ENCODE measurements around the gene ITGB6. TPM values are rescaled to one million over a fixed set of nuclear protein-coding genes. Genes with fewer than 3 reads are reported as not detected.

The ITGB6 gene
- total RNA-seq, 1 donor from 2014 or later: not detected

DNA sequence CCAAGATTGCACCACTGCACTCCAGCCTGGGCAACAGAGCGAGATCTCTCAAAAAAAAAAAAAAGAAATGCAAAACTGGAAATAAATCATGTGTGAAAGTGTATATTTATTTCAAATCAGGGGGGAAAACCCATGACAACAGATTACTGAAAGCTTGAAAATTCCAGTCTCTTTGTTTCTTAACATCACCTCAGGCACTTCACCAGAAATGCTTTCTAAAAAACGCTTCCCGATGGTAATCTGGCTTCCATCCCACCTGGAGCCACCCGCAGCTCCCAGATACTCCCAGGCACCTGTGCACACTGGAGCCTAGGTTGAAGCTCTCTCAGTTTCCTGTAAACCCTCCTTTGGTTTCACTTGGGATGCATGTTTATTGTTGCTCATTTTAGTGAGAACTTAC lies 7.2 kb upstream of the ITGB6 start:
- no peak overlapping the region for H3K27ac ChIP-seq
- Mint-ChIP-seq H3K4me1 (peaks cover 33% of the 10 kb centered on the region), H3K36me3 (peaks cover 2% of the 10 kb centered on the region)

DNA sequence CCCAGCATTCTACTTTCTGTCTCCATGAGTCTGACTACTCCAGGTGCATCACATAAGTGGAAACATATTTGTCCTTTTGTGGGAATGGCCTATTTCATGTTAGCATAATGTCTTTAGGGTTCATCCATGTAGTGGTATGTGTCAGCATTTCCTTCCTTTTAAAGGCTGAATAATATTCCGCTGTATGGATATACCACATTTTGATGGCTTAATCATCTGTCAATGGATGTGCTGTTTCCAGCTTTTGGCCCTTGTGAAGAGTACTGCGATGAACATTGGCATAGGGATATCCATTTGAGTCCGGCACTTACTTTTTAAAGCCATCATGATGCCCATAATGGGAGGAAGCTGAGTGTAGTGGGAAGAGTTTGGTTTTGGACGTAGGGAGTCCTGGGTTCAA lies 6.4 kb upstream of the ITGB6 start:
- Histone ChIP-seq H3K27ac (no peak overlapping the region), H2AFZ (replicated peaks) (no peak overlapping the region), H3K79me2 (ENCODE audit: low read depth) (no peaks in the 10 kb centered on the region), H3K9ac (no peak overlapping the region), H3F3A (ENCODE audit: low read depth) (peaks cover 24% of the 10 kb centered on the region), H3K36me3 (no peaks in the 10 kb centered on the region), H4K20me1 (ENCODE audit: low read depth) (no peaks in the 10 kb centered on the region), H3K4me2 (no peak overlapping the region), H3K27me3 (no peaks in the 10 kb centered on the region), H3K9me3 (ENCODE audit: low read depth) (no peaks in the 10 kb centered on the region), H3K4me3 (no peak overlapping the region), H3K4me1 (peaks cover 12% of the 10 kb centered on the region)
- Mint-ChIP-seq H3K4me3 (no peak overlapping the region), H3K4me1 (peaks cover 33% of the 10 kb centered on the region), H3K27me3 (ENCODE audit: insufficient read depth, low read depth) (no peaks in the 10 kb centered on the region), H3K27ac (peak overlapping the region; percentile 39), H3K36me3 (peaks cover 2% of the 10 kb centered on the region), H3K9me3 (peaks cover 16% of the 10 kb centered on the region)
- DNase-seq (ENCODE audit: low spot score): no peak
- TF ChIP-seq, protein P1, sequence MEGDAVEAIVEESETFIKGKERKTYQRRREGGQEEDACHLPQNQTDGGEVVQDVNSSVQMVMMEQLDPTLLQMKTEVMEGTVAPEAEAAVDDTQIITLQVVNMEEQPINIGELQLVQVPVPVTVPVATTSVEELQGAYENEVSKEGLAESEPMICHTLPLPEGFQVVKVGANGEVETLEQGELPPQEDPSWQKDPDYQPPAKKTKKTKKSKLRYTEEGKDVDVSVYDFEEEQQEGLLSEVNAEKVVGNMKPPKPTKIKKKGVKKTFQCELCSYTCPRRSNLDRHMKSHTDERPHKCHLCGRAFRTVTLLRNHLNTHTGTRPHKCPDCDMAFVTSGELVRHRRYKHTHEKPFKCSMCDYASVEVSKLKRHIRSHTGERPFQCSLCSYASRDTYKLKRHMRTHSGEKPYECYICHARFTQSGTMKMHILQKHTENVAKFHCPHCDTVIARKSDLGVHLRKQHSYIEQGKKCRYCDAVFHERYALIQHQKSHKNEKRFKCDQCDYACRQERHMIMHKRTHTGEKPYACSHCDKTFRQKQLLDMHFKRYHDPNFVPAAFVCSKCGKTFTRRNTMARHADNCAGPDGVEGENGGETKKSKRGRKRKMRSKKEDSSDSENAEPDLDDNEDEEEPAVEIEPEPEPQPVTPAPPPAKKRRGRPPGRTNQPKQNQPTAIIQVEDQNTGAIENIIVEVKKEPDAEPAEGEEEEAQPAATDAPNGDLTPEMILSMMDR (IDR thresholded peaks at IDR 0.05): no peak
- TF ChIP-seq EZH2 (IDR thresholded peaks at IDR 0.05): no peak
- TF ChIP-seq EZH2phosphoT487 (IDR thresholded peaks at IDR 0.05): no peak

More for the DNA sequence above, 7.2 kb upstream of the ITGB6 start:
- Mint-ChIP-seq H3K4me3 (peak overlapping the region; percentile 61), H3K9me3 (peaks cover 16% of the 10 kb centered on the region), H3K27me3 (ENCODE audit: insufficient read depth, low read depth) (no peaks in the 10 kb centered on the region), H3K27ac (no peak overlapping the region)
- Histone ChIP-seq H3K9me3 (ENCODE audit: low read depth) (no peaks in the 10 kb centered on the region), H2AFZ (replicated peaks) (no peak overlapping the region), H4K20me1 (ENCODE audit: low read depth) (no peaks in the 10 kb centered on the region), H3K4me3 (no peak overlapping the region), H3K9ac (no peak overlapping the region), H3K4me2 (no peak overlapping the region), H3K4me1 (peaks cover 12% of the 10 kb centered on the region), H3K36me3 (no peaks in the 10 kb centered on the region), H3K27me3 (no peaks in the 10 kb centered on the region), H3F3A (ENCODE audit: low read depth) (peaks cover 24% of the 10 kb centered on the region), H3K79me2 (ENCODE audit: low read depth) (no peaks in the 10 kb centered on the region)
- no peak for TF ChIP-seq EZH2phosphoT487 (IDR thresholded peaks at IDR 0.05)
- TF ChIP-seq, protein P1 (IDR thresholded peaks at IDR 0.05): no peak
- no peak for TF ChIP-seq EZH2 (IDR thresholded peaks at IDR 0.05)
- no peak for DNase-seq (ENCODE audit: low spot score)

DNA sequence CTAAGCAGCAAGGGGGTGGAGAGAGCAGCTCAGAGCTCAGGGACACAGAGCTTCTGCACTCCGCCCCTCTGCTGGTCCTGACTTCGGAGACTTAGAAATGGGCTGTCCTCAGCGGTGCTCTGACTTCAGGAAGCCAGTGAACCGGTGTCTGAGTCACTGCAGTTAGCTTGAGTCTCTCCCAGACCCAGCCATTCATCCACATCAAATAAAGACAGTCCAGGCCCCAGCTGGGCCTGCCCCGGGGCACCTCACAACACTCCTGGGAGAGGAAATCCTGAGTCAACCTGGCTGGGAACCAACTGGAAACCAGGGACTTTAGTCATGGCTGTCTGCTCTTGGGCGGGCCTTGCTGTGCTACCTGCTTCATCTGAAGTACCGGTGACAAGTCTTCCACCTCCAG lies 5.4 kb upstream of the ITGB6 start:
- Histone ChIP-seq H3K4me2 (no peak overlapping the region), H3F3A (ENCODE audit: low read depth) (peaks cover 24% of the 10 kb centered on the region), H3K9me3 (ENCODE audit: low read depth) (no peaks in the 10 kb centered on the region), H3K9ac (no peak overlapping the region), H3K27me3 (no peaks in the 10 kb centered on the region), H3K79me2 (ENCODE audit: low read depth) (no peaks in the 10 kb centered on the region), H4K20me1 (ENCODE audit: low read depth) (no peaks in the 10 kb centered on the region), H3K4me3 (no peak overlapping the region), H3K27ac (no peak overlapping the region), H3K36me3 (no peaks in the 10 kb centered on the region), H2AFZ (replicated peaks) (no peak overlapping the region), H3K4me1 (peaks cover 12% of the 10 kb centered on the region)
- Mint-ChIP-seq H3K9me3 (peaks cover 16% of the 10 kb centered on the region), H3K27me3 (ENCODE audit: insufficient read depth, low read depth) (no peaks in the 10 kb centered on the region), H3K4me3 (no peak overlapping the region), H3K27ac (no peak overlapping the region), H3K36me3 (peaks cover 2% of the 10 kb centered on the region), H3K4me1 (peaks cover 27% of the 10 kb centered on the region)
- DNase-seq (ENCODE audit: low spot score): no peak
- no peak for TF ChIP-seq EZH2phosphoT487 (IDR thresholded peaks at IDR 0.05)
- no peak for TF ChIP-seq EZH2 (IDR thresholded peaks at IDR 0.05)
- TF ChIP-seq, protein P1 (IDR thresholded peaks at IDR 0.05): no peak

All from neural progenitor cell (in vitro differentiated cells).